HCT116 (cell line): ENCODE data around the gene MAP10. TPM values are rescaled to one million over a fixed set of nuclear protein-coding genes. Genes with fewer than 3 reads are reported as not detected.

Source experiments
- ATAC-seq: fragments of 200-7000 bp; cut with Tn5 transposase; 2 replicates; pipeline ENCODE4 v1.9.1; 2020; ENCODE audit warnings: mild to moderate bottlenecking, moderate library complexity
- BruUV-seq: library from RNA; stranded (reverse); fragments of 400-500 nt; replicated peaks from 2 replicates; lab custom pipeline; 2021; lab: Mats Ljungman, UMichigan
- CTCF ChIA-PET: fragments of 300-600 bp; sonication (Branson Sonifier 250); formaldehyde crosslinking; loops from one replicate; lab custom pipeline; 2021; ENCODE audit warnings: antibody characterized with exemption; lab: Charles Lee
- POLR2A ChIA-PET: fragments of 300-600, 350-600 bp; sonication (Branson Sonifier 250); formaldehyde crosslinking; loops from one replicate; lab custom pipeline; 2021; ENCODE audit warnings: antibody characterized with exemption; lab: Charles Lee
- RAD21 ChIA-PET, 2 experiments: fragments of 300-600 bp; sonication (Branson Sonifier 250); formaldehyde crosslinking; loops; one replicate each; lab custom pipeline; 2023; ENCODE audit warnings: low total read pairs in 2 of 2; ENCODE audit not compliant: uncharacterized antibody in 2 of 2, unreplicated experiment in 2 of 2, low non-redundant PET in 1 of 2; lab: Charles Lee
- DNase-seq: peaks from one replicate; pipeline ENCODE4 v3.0.0-alpha.2; 2010; ENCODE audit warnings: low read depth, low spot score
- H2AFZ ChIP-seq: fragments of 200-600 bp; shearing (Covaris generic), sonication (generic); 2 replicates; pipeline ENCODE4 v1.6.1; 2017; ENCODE audit warnings: low read depth, mixed run types, mixed read lengths, antibody characterized with exemption, low read length; ENCODE audit not compliant: poor library complexity, severe bottlenecking
- H3K27ac ChIP-seq: 2 replicates; pipeline ENCODE4 v1.5.1; 2012; ENCODE audit warnings: low read depth, low read length
- H3K27me3 ChIP-seq: fragments of 200-600 bp; sonication (generic); 2 replicates; pipeline ENCODE4 v1.6.1; 2016; ENCODE audit warnings: mixed run types, low read length, mixed read lengths; ENCODE audit not compliant: insufficient read depth
- H3K36me3 ChIP-seq, 2 experiments: fragments of 200-500 bp in 1 of 2; fragments of 200-600 bp in 1 of 2; sonication (Bioruptor generic) in 1 of 2; sonication (generic) in 1 of 2; 2 replicates each; pipeline versions ENCODE4 v1.5.1 to v1.6.1; 2014 to 2016; ENCODE audit warnings: low read length in 2 of 2, inconsistent platforms in 1 of 2, mixed read lengths in 1 of 2, mixed run types in 1 of 2; ENCODE audit not compliant: insufficient read depth in 2 of 2, control insufficient read depth in 1 of 2
- H3K4me1 ChIP-seq, 2 experiments: fragments of 200-600 bp in 1 of 2; sonication (generic) in 1 of 2; 2 replicates each; pipeline versions ENCODE4 v1.5.1 to v1.6.1; 2012 to 2017; ENCODE audit warnings: low read length in 2 of 2, inconsistent platforms in 1 of 2, mild to moderate bottlenecking in 1 of 2, mixed read lengths in 1 of 2, mixed run types in 1 of 2, moderate library complexity in 1 of 2; ENCODE audit not compliant: insufficient read depth in 2 of 2, control insufficient read depth in 1 of 2
- H3K4me2 ChIP-seq: fragments of 200-600 bp; sonication (generic); 2 replicates; pipeline ENCODE4 v1.6.1; 2017; ENCODE audit warnings: mixed run types, low read length, mixed read lengths
- H3K4me3 ChIP-seq, 2 experiments: fragments of 200-600 bp in 1 of 2; sonication (generic) in 1 of 2; replicated peaks in 1 of 2; 2 replicates each; pipeline ENCODE4 v1.5.1; 2011 to 2016; ENCODE audit warnings: low read length in 2 of 2, control low read depth in 1 of 2, low read depth in 1 of 2, mild to moderate bottlenecking in 1 of 2, mixed read lengths in 1 of 2, mixed run types in 1 of 2
- H3K79me2 ChIP-seq: fragments of 200-600 bp; sonication (generic); 2 replicates; pipeline ENCODE4 v1.6.1; 2017; ENCODE audit warnings: mild to moderate bottlenecking, mixed run types, low read length, moderate library complexity, mixed read lengths; ENCODE audit not compliant: insufficient read depth
- H3K9ac ChIP-seq: fragments of 200-600 bp; sonication (generic); 2 replicates; pipeline ENCODE4 v1.6.1; 2016; ENCODE audit warnings: low read length, mixed read lengths
- H3K9me2 ChIP-seq: fragments of 200-600 bp; sonication (generic), shearing (Covaris generic); 2 replicates; pipeline ENCODE4 v1.6.1; 2017; ENCODE audit warnings: mixed run types, mild to moderate bottlenecking, moderate library complexity; ENCODE audit not compliant: insufficient read depth
- H3K9me3 ChIP-seq, 2 experiments: fragments of 200-500 bp in 1 of 2; fragments of 200-600 bp in 1 of 2; sonication (Bioruptor generic) in 1 of 2; sonication (generic) in 1 of 2; 2 replicates each; pipeline ENCODE4 v1.6.1; 2014 to 2017; ENCODE audit warnings: low read length in 2 of 2, mixed read lengths in 2 of 2, inconsistent platforms in 1 of 2, low read depth in 1 of 2, mild to moderate bottlenecking in 1 of 2, mixed run types in 1 of 2, moderate library complexity in 1 of 2; ENCODE audit not compliant: control insufficient read depth in 1 of 2, insufficient read depth in 1 of 2
- H4K20me1 ChIP-seq: fragments of 200-600 bp; sonication (generic), shearing (Covaris generic); 2 replicates; pipeline ENCODE4 v1.6.1; 2017; ENCODE audit warnings: mixed run types, mild to moderate bottlenecking, moderate library complexity; ENCODE audit not compliant: insufficient read depth
- CBX3 ChIP-seq: IDR thresholded peaks from 2 replicates; pipeline ENCODE4 v1.6.1; 2012; ENCODE audit warnings: low read depth
- CEBPB ChIP-seq: IDR thresholded peaks from 2 replicates; pipeline ENCODE4 v1.6.1; 2012; ENCODE audit warnings: low read depth
- EGR1 ChIP-seq: IDR thresholded peaks from 2 replicates; pipeline ENCODE4 v1.6.1; 2012; ENCODE audit warnings: low read depth
- ELF1 ChIP-seq: IDR thresholded peaks from 2 replicates; pipeline ENCODE4 v1.6.1; 2012; ENCODE audit warnings: low read depth, borderline replicate concordance
- EZH2phosphoT487 ChIP-seq: fragments of 200-600 bp; IDR thresholded peaks from 2 replicates; pipeline ENCODE4 v1.6.1; 2018; ENCODE audit warnings: antibody characterized with exemption, borderline replicate concordance
- MAX ChIP-seq: IDR thresholded peaks from 2 replicates; pipeline ENCODE4 v1.6.1; 2012
- POLR2A ChIP-seq: IDR thresholded peaks from 2 replicates; pipeline ENCODE4 v1.7.0; 2011; ENCODE audit warnings: borderline replicate concordance; ENCODE audit not compliant: insufficient read depth, insufficient read length; ENCODE audit errors: extremely low read depth
- TCF7L2 ChIP-seq: IDR thresholded peaks from 2 replicates; pipeline ENCODE4 v1.7.0; 2011; ENCODE audit warnings: borderline replicate concordance, inconsistent platforms; ENCODE audit not compliant: insufficient read depth, insufficient read length; ENCODE audit errors: extremely low read depth
- YY1 ChIP-seq: IDR thresholded peaks from 2 replicates; pipeline ENCODE4 v1.6.1; 2011; ENCODE audit warnings: low read length, low read depth, moderate library complexity, mild to moderate bottlenecking; ENCODE audit not compliant: insufficient replicate concordance; ENCODE audit errors: extremely low read depth
- ZFX ChIP-seq: fragments of 450-650 bp; IDR thresholded peaks from 2 replicates; pipeline ENCODE4 v1.6.1; 2017
- ZNF274 ChIP-seq: fragments of 200-500 bp; sonication (Bioruptor generic); IDR thresholded peaks from 2 replicates; pipeline ENCODE4 v1.6.1; 2014; ENCODE audit warnings: mild to moderate bottlenecking, low read depth, low read length, inconsistent platforms
- intact Hi-C: fragments of 100-400 bp; cut with micrococcal nuclease; formaldehyde crosslinking; loops from 2 replicates; pipeline ENCODE4 v1.10.0; 2022
- total RNA-seq: library from RNA; stranded (reverse); gene quantifications from one replicate; pipeline ENCODE4 v1.2.1, GENCODE V29; 2021; ENCODE audit not compliant: unreplicated experiment

Gene MAP10
- total RNA-seq, 1 experiment from 2014 or later, result not detected

- Histone ChIP-seq H3K4me2 (no peak overlapping the region), H3K9me2 (no peaks in the 10 kb centered on the region), H3K79me2 (no peaks in the 10 kb centered on the region), H3K4me1 (no peaks in the 10 kb centered on the region), H4K20me1 (no peaks in the 10 kb centered on the region), H2AFZ (no peak overlapping the region), H3K27ac (no peak overlapping the region), H3K9me3 (no peaks in the 10 kb centered on the region), H3K4me3 (no peak overlapping the region)
- CTCF ChIA-PET, result no interaction called here
- POLR2A ChIA-PET, result no interaction called here
- DNase-seq, result no peak
- ATAC-seq, result no peak
- TF ChIP-seq TCF7L2, result no peak
- TF ChIP-seq CBX3, result no peak
- TF ChIP-seq, all 23 proteins: peak for 0
- H3K9ac ChIP-seq, result no peak overlapping the region
- H3K36me3 ChIP-seq, result no peaks in the 10 kb centered on the region
- no TSS peak for BruUV-seq
- RAD21 ChIA-PET, result no interaction called here
- intact Hi-C loops, result no loop called here
- no peaks in the 10 kb centered on the region for H3K27me3 ChIP-seq
Observed at GRCh38 chr1:232816324-232816723, 11.1 kb downstream of the MAP10 start.

- ATAC-seq, result no peak
Observed at GRCh38 chr1:232818040-232818439, 12.8 kb downstream of the MAP10 start.

More at GRCh38 chr1:232818040-232818439, 12.8 kb downstream of the MAP10 start:
- BruUV-seq, result no TSS peak
- POLR2A ChIA-PET, result no interaction called here
- Histone ChIP-seq H3K9me3 (no peaks in the 10 kb centered on the region), H3K27me3 (no peaks in the 10 kb centered on the region), H3K9ac (no peak overlapping the region), H3K36me3 (no peaks in the 10 kb centered on the region), H3K4me3 (no peak overlapping the region), H3K4me1 (no peaks in the 10 kb centered on the region), H3K79me2 (no peaks in the 10 kb centered on the region), H3K9me2 (no peaks in the 10 kb centered on the region), H3K4me2 (no peak overlapping the region), H2AFZ (no peak overlapping the region), H4K20me1 (no peaks in the 10 kb centered on the region), H3K27ac (no peak overlapping the region)
- CTCF ChIA-PET, result no interaction called here
- DNase-seq, result no peak
- RAD21 ChIA-PET, result no interaction called here
- TF ChIP-seq ZNF274 (no peak), MAX (no peak), CBX3 (no peak), ELF1 (no peak), EGR1 (no peak), ZFX (no peak), POLR2A (no peak), CEBPB (no peak), EZH2phosphoT487 (no peak), YY1 (no peak)
- intact Hi-C loops, result no loop called here
